ENCODE data around the gene PPIL4. TPM values are rescaled to one million over a fixed set of nuclear protein-coding genes. Genes with fewer than 3 reads are reported as not detected.

Gene PPIL4
- total RNA-seq, 1 experiment from 2014 or later = 22.6 TPM

GRCh38 chr6:149487316-149487715 is 58.5 kb downstream of the PPIL4 start:
- Mint-ChIP-seq H3K27me3 (ENCODE audit: unreplicated experiment) (no peaks in the 10 kb centered on the region), H3K4me1 (ENCODE audit: low read depth, unreplicated experiment) (peaks cover 11% of the 10 kb centered on the region), H3K36me3 (ENCODE audit: insufficient read depth, unreplicated experiment) (no peaks in the 10 kb centered on the region), H3K27ac (ENCODE audit: unreplicated experiment) (no peak overlapping the region), H3K9me3 (ENCODE audit: low read depth, unreplicated experiment) (no peaks in the 10 kb centered on the region), H3K4me3 (ENCODE audit: low read depth, unreplicated experiment) (no peak overlapping the region)
- DNase-seq = no peak
- TF ChIP-seq, protein P1, sequence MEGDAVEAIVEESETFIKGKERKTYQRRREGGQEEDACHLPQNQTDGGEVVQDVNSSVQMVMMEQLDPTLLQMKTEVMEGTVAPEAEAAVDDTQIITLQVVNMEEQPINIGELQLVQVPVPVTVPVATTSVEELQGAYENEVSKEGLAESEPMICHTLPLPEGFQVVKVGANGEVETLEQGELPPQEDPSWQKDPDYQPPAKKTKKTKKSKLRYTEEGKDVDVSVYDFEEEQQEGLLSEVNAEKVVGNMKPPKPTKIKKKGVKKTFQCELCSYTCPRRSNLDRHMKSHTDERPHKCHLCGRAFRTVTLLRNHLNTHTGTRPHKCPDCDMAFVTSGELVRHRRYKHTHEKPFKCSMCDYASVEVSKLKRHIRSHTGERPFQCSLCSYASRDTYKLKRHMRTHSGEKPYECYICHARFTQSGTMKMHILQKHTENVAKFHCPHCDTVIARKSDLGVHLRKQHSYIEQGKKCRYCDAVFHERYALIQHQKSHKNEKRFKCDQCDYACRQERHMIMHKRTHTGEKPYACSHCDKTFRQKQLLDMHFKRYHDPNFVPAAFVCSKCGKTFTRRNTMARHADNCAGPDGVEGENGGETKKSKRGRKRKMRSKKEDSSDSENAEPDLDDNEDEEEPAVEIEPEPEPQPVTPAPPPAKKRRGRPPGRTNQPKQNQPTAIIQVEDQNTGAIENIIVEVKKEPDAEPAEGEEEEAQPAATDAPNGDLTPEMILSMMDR (IDR thresholded peaks at IDR 0.05; ENCODE audit: unreplicated experiment) = no peak
- CTCF ChIA-PET = no interaction called here
- intact Hi-C loops (cut with micrococcal nuclease; ENCODE audit: unreplicated experiment) = no loop called here
- no TSS peak for BruUV-seq (replicated peaks)

- Mint-ChIP-seq H3K27ac (ENCODE audit: unreplicated experiment) (peak within 1 kb of the TSS; percentile 43), H3K27me3 (ENCODE audit: unreplicated experiment) (peaks cover 12% of the 10 kb centered on the region)
Observed at GRCh38 chr6:149484733-149485700, 60.8 kb downstream of the PPIL4 start, which contains the start of gene ZC3H12D. Gene ZC3H12D (minus strand): TSS chr6:149485014. CDS start chr6:149474543, 10,471 bp downstream.

DNA sequence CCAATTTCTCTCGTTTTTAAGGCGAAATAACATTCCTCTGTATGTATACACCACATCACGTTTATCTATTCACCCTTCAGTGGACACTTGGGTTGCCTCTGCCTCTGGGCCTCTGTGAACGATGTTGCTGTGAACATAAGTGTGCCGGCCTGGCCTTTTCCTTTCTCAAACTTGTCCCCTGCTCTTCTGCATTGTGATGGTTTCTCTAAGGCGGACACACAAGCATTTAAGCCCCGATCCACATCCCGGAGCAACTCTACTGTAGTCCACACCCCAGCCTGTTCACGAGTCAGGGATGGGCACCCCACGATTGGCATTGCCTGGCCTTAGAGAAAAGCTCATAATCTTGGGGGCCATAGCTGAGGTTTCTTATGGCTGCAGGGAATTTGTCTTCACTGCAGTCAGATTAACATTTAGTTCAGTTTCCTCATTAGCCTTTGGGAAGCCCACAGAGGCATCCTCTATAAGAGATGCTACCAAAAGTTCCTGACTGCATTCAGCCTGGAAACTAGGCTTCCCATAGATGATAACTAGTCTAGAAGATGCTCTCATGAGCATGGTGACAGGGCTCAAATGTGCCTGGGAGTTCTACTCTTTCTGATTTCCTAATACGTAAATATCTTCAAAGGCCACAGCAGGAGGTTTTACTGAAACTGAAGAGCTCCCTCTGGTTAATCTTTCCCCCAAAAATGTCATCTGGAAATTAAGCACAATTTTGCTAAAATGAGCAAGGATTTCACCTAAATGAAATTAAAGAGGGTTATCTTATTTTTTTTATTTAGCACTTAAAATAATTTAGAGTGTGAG is 61.8 kb downstream of the PPIL4 start:
- no peaks in the 10 kb centered on the region for H3K9me3 Mint-ChIP-seq (ENCODE audit: low read depth, unreplicated experiment)
- H3K36me3 Mint-ChIP-seq (ENCODE audit: insufficient read depth, unreplicated experiment) = no peaks in the 10 kb centered on the region
- H3K27me3 Mint-ChIP-seq (ENCODE audit: unreplicated experiment) = peaks cover 12% of the 10 kb centered on the region
- DNase-seq = no peak
- peak overlapping the region; percentile 56 for H3K4me3 Mint-ChIP-seq (ENCODE audit: low read depth, unreplicated experiment)
- TF ChIP-seq, protein P1 (IDR thresholded peaks at IDR 0.05; ENCODE audit: unreplicated experiment) = no peak
- no peak overlapping the region for H3K27ac Mint-ChIP-seq (ENCODE audit: unreplicated experiment)
- BruUV-seq (replicated peaks) = no TSS peak
- H3K4me1 Mint-ChIP-seq (ENCODE audit: low read depth, unreplicated experiment) = peaks cover 11% of the 10 kb centered on the region
- CTCF ChIA-PET = interaction anchor here (0.7 kb wide), 1 partner anchor 420 kb away, joined by 6 read pairs; no protein-coding TSS in a partner anchor
- intact Hi-C loops (cut with micrococcal nuclease; ENCODE audit: unreplicated experiment) = no loop called here

More at GRCh38 chr6:149484733-149485700, 60.8 kb downstream of the PPIL4 start, which contains the start of gene ZC3H12D:
- CTCF ChIA-PET = interaction anchor here (0.7 kb wide), 1 partner anchor 421 kb away, joined by 6 read pairs; no protein-coding TSS in a partner anchor
- DNase-seq = peak; percentile 36
- peak within 1 kb of the TSS; percentile 56 for H3K4me3 Mint-ChIP-seq (ENCODE audit: low read depth, unreplicated experiment)
- TF ChIP-seq, protein P1 (IDR thresholded peaks at IDR 0.05; ENCODE audit: unreplicated experiment) = no peak
- H3K9me3 Mint-ChIP-seq (ENCODE audit: low read depth, unreplicated experiment) = no peaks in the 10 kb centered on the region
- intact Hi-C loops (cut with micrococcal nuclease; ENCODE audit: unreplicated experiment) = no loop called here
- H3K4me1 Mint-ChIP-seq (ENCODE audit: low read depth, unreplicated experiment) = peaks cover 11% of the 10 kb centered on the region
- no peaks in the 10 kb centered on the region for H3K36me3 Mint-ChIP-seq (ENCODE audit: insufficient read depth, unreplicated experiment)
- BruUV-seq (replicated peaks) = no TSS peak

GRCh38 chr6:149483334-149483725 is 62.5 kb downstream of the PPIL4 start:
- no TSS peak for BruUV-seq (replicated peaks)
- CTCF ChIA-PET = no interaction called here
- Mint-ChIP-seq H3K27ac (ENCODE audit: unreplicated experiment) (no peak overlapping the region), H3K4me3 (ENCODE audit: low read depth, unreplicated experiment) (no peak overlapping the region), H3K9me3 (ENCODE audit: low read depth, unreplicated experiment) (no peaks in the 10 kb centered on the region), H3K36me3 (ENCODE audit: insufficient read depth, unreplicated experiment) (no peaks in the 10 kb centered on the region), H3K4me1 (ENCODE audit: low read depth, unreplicated experiment) (peaks cover 11% of the 10 kb centered on the region), H3K27me3 (ENCODE audit: unreplicated experiment) (peaks cover 12% of the 10 kb centered on the region)
- no peak for DNase-seq
- intact Hi-C loops (cut with micrococcal nuclease; ENCODE audit: unreplicated experiment) = no loop called here
- TF ChIP-seq, protein P1 (IDR thresholded peaks at IDR 0.05; ENCODE audit: unreplicated experiment) = no peak
